H1 (cell line): ENCODE results near the gene TYW1B. TPM values are rescaled to one million over a fixed set of nuclear protein-coding genes. Genes with fewer than 3 reads are reported as not detected.
"Not testable (repeated sequence)": the region's sequence is repeated elsewhere in the genome, so short reads cannot be mapped to it uniquely, and the experiment has no call there.

Experiments
- CTCF ChIA-PET: fragments of 300-600 bp; sonication (Branson Sonifier 250); formaldehyde crosslinking; loops from one replicate; lab custom pipeline; 2021; ENCODE audit not compliant: partially characterized antibody; lab: Charles Lee
- POLR2A ChIA-PET: fragments of 300-600 bp; sonication (Branson Sonifier 250); formaldehyde crosslinking; loops from one replicate; lab custom pipeline; 2021; ENCODE audit warnings: inconsistent platforms; ENCODE audit not compliant: partially characterized antibody; lab: Charles Lee
- DNase-seq, 2 experiments: peaks; one replicate each; pipeline versions ENCODE4 v3.0.0 to v3.0.0-alpha.2; 2010 to 2022; ENCODE audit warnings: low spot score in 2 of 2, low read depth in 1 of 2, mixed read lengths in 1 of 2
- FAIRE-seq: peaks from 2 replicates; lab custom pipeline; 2011; peaks lifted over from hg19 to GRCh38; lab: Jason Lieb, UNC
- H2AFZ ChIP-seq: 2 replicates; pipeline ENCODE4 v1.8.1; 2012; ENCODE audit warnings: low read length, inconsistent platforms
- H2AK5ac ChIP-seq: 2 replicates; pipeline ENCODE4 v1.6.1; 2013; ENCODE audit warnings: low read depth, low read length
- H2BK120ac ChIP-seq: replicated peaks from 2 replicates; pipeline ENCODE3; 2013; ENCODE audit warnings: low read depth, low read length, inconsistent platforms
- H2BK12ac ChIP-seq: 2 replicates; pipeline ENCODE4 v1.6.1; 2013; ENCODE audit warnings: low read depth, low read length
- H2BK15ac ChIP-seq: 2 replicates; pipeline ENCODE4 v1.6.1; 2013; ENCODE audit warnings: low read length
- H2BK20ac ChIP-seq: 2 replicates; pipeline ENCODE4 v1.6.1; 2013; ENCODE audit warnings: low read length
- H2BK5ac ChIP-seq: 2 replicates; pipeline ENCODE4 v1.6.1; 2013; ENCODE audit warnings: low read depth, low read length
- H3K14ac ChIP-seq: 2 replicates; pipeline ENCODE4 v1.6.1; 2013; ENCODE audit warnings: inconsistent platforms; ENCODE audit not compliant: insufficient read length
- H3K18ac ChIP-seq: 2 replicates; pipeline ENCODE4 v1.6.1; 2013; ENCODE audit warnings: low read length; ENCODE audit errors: extremely low read depth
- H3K23ac ChIP-seq: 2 replicates; pipeline ENCODE4 v1.6.1; 2013; ENCODE audit warnings: inconsistent platforms; ENCODE audit not compliant: insufficient read length
- H3K23me2 ChIP-seq: 2 replicates; pipeline ENCODE4 v1.6.1; 2013; ENCODE audit warnings: low read depth, low read length
- H3K27ac ChIP-seq: 2 replicates; pipeline ENCODE4 v1.6.1; 2011; ENCODE audit warnings: low read depth, low read length, inconsistent platforms
- H3K27me3 ChIP-seq, 4 experiments: replicated peaks in 1 of 4; 1 replicate in 1 of 4; 2 replicates in 3 of 4; pipeline versions ENCODE4 v1.6.1 to v1.8.1; 2011 to 2013; ENCODE audit warnings: low read length in 3 of 4, mild to moderate bottlenecking in 3 of 4, inconsistent platforms in 2 of 4, mixed read lengths in 2 of 4, moderate library complexity in 1 of 4; ENCODE audit not compliant: control insufficient read depth in 3 of 4, insufficient read depth in 3 of 4; ENCODE audit errors: extremely low read depth in 1 of 4
- H3K36me3 ChIP-seq, 4 experiments: 2 replicates each; pipeline versions ENCODE4 v1.6.1 to v1.8.1; 2011 to 2013; ENCODE audit warnings: mild to moderate bottlenecking in 4 of 4, low read length in 3 of 4, moderate library complexity in 2 of 4, control low read depth in 1 of 4, inconsistent platforms in 1 of 4; ENCODE audit not compliant: insufficient read depth in 4 of 4, control insufficient read depth in 2 of 4
- H3K4ac ChIP-seq: replicated peaks from 2 replicates; pipeline ENCODE3; 2013; ENCODE audit warnings: low read length, low read depth, mixed read lengths, inconsistent platforms; ENCODE audit not compliant: insufficient read length
- H3K4me1 ChIP-seq, 4 experiments: replicated peaks in 1 of 4; 1 replicate in 1 of 4; 2 replicates in 3 of 4; pipeline versions ENCODE4 v1.6.1 to v1.8.1; 2011 to 2013; ENCODE audit warnings: low read length in 3 of 4, inconsistent platforms in 2 of 4, mixed read lengths in 1 of 4; ENCODE audit not compliant: insufficient read depth in 4 of 4, control insufficient read depth in 3 of 4
- H3K4me2 ChIP-seq, 2 experiments: 2 replicates each; pipeline versions ENCODE4 v1.6.1 to v1.8.1; 2011 to 2013; ENCODE audit warnings: low read depth in 2 of 2, low read length in 2 of 2, control low read depth in 1 of 2, inconsistent platforms in 1 of 2, mild to moderate bottlenecking in 1 of 2; ENCODE audit not compliant: insufficient read depth in 1 of 2
- H3K4me3 ChIP-seq, 4 experiments: fragments of 200-600, 300-600 bp in 1 of 4; sonication (generic), shearing (Covaris generic), sonication (Bioruptor Twin) in 1 of 4; 2 replicates each; pipeline versions ENCODE4 v1.5.1 to v1.8.1; 2011 to 2016; ENCODE audit warnings: low read length in 4 of 4, low read depth in 3 of 4, control low read depth in 2 of 4, inconsistent platforms in 2 of 4, mild to moderate bottlenecking in 2 of 4, mixed read lengths in 1 of 4, moderate library complexity in 1 of 4; ENCODE audit not compliant: insufficient read depth in 2 of 4; ENCODE audit errors: extremely low read depth in 1 of 4
- H3K56ac ChIP-seq: replicated peaks from 2 replicates; pipeline ENCODE3; 2013; ENCODE audit warnings: low read depth, mild to moderate bottlenecking, mixed read lengths, low read length, inconsistent platforms; ENCODE audit not compliant: insufficient read length
- H3K79me1 ChIP-seq: 2 replicates; pipeline ENCODE4 v1.6.1; 2013; ENCODE audit warnings: low read depth, low read length, control low read depth
- H3K79me2 ChIP-seq, 2 experiments: 2 replicates each; pipeline versions ENCODE4 v1.6.1 to v1.8.1; 2012 to 2013; ENCODE audit warnings: low read length in 2 of 2, mild to moderate bottlenecking in 2 of 2, inconsistent platforms in 1 of 2; ENCODE audit not compliant: insufficient read depth in 2 of 2, control insufficient read depth in 1 of 2
- H3K9ac ChIP-seq, 4 experiments: replicated peaks in 1 of 4; 1 replicate in 1 of 4; 2 replicates in 3 of 4; pipeline versions ENCODE4 v1.6.1 to v1.8.1; 2011 to 2013; ENCODE audit warnings: low read depth in 3 of 4, low read length in 3 of 4, control low read depth in 2 of 4, mild to moderate bottlenecking in 2 of 4, moderate library complexity in 2 of 4, inconsistent platforms in 1 of 4; ENCODE audit errors: extremely low read depth in 1 of 4
- H3K9me3 ChIP-seq, 2 experiments: 2 replicates each; pipeline versions ENCODE4 v1.6.1 to v1.8.1; 2012 to 2013; ENCODE audit warnings: mild to moderate bottlenecking in 2 of 2, moderate library complexity in 2 of 2, control low read depth in 1 of 2, inconsistent platforms in 1 of 2, low read depth in 1 of 2, low read length in 1 of 2, mixed read lengths in 1 of 2; ENCODE audit not compliant: insufficient read depth in 2 of 2
- H4K20me1 ChIP-seq, 2 experiments: replicated peaks in 1 of 2; 2 replicates each; pipeline versions ENCODE3 to v1.8.1; 2011 to 2013; ENCODE audit warnings: inconsistent platforms in 2 of 2, low read length in 2 of 2, mild to moderate bottlenecking in 1 of 2; ENCODE audit not compliant: insufficient read depth in 2 of 2, control insufficient read depth in 1 of 2
- H4K5ac ChIP-seq: 2 replicates; pipeline ENCODE4 v1.6.1; 2013; ENCODE audit warnings: low read length, low read depth, mixed read lengths, inconsistent platforms; ENCODE audit not compliant: insufficient read length
- H4K8ac ChIP-seq: 2 replicates; pipeline ENCODE4 v1.8.0; 2013; ENCODE audit warnings: mild to moderate bottlenecking, moderate library complexity, low read length, inconsistent platforms; ENCODE audit not compliant: insufficient read depth; ENCODE audit errors: extremely low read depth
- H4K91ac ChIP-seq: replicated peaks from 2 replicates; pipeline ENCODE3; 2013; ENCODE audit warnings: low read length, mixed read lengths, inconsistent platforms; ENCODE audit not compliant: insufficient read length
- WGBS, 2 experiments: shearing (Covaris generic) in 1 of 2; methylation state at CpG; one replicate each; pipeline versions ENCODE4 v1.1.6 to v1.1.7; 2013 to 2015; ENCODE audit warnings: low lambda C conversion rate in 2 of 2, mixed read lengths in 2 of 2, inconsistent platforms in 1 of 2, low coverage in 1 of 2, missing lambda C conversion rate in 1 of 2; ENCODE audit not compliant: insufficient replicate concordance in 2 of 2, insufficient coverage in 1 of 2, insufficient read length in 1 of 2; ENCODE audit errors: extremely low coverage in 1 of 2, missing lambda C conversion rate in 1 of 2; 5-methylcytosine and 5-hydroxymethylcytosine counted together
- polyA plus RNA-seq, 7 experiments: library from polyadenylated mRNA; depleted of rRNA in 3 of 7; stranded (reverse) in 5 of 7; unstranded in 2 of 7; fragments of >200 nt in 5 of 7; fragments of 200-250 nt in 2 of 7; gene quantifications; 1 replicate in 5 of 7; 2 replicates in 1 of 7; 4 replicates in 1 of 7; pipeline versions ENCODE4 v1.2.1 to v1.2.3, GENCODE V29; 2011 to 2013; ENCODE audit warnings: missing spikeins in 2 of 7, mixed read lengths in 2 of 7
- total RNA-seq: library from RNA; stranded (reverse); fragmentation: NEBNext Ultra II Directional; extraction: Animal tissue kit (Norgen Biotek cat#: 25700); gene quantifications from 2 replicates; pipeline ENCODE4 v1.2.1, GENCODE V29; 2021

TYW1B gene
- total and polyA plus RNA-seq, 2 of the 8 experiments (the other 6 are each of a cell fraction or from before 2014, with no cell fraction given) = 6.8 to 12.6 TPM

- H4K20me1 ChIP-seq, H3K4me3 ChIP-seq, H3K4me2 ChIP-seq, H3K23me2 ChIP-seq, H2BK20ac ChIP-seq, H4K5ac ChIP-seq, H2BK5ac ChIP-seq, H3K27me3 ChIP-seq, H3K27ac ChIP-seq, H3K36me3 ChIP-seq, DNase-seq, H2BK15ac ChIP-seq, H3K56ac ChIP-seq, H3K4ac ChIP-seq, POLR2A ChIA-PET, H3K4me1 ChIP-seq, H3K23ac ChIP-seq, H3K9ac ChIP-seq, H2AK5ac ChIP-seq, H3K79me1 ChIP-seq, H2BK12ac ChIP-seq, H2AFZ ChIP-seq, H3K9me3 ChIP-seq, FAIRE-seq, H2BK120ac ChIP-seq, H3K79me2 ChIP-seq, H4K91ac ChIP-seq, H4K8ac ChIP-seq, H3K18ac ChIP-seq, H3K14ac ChIP-seq: not testable (repeated sequence)
- 83% methylated on average over 1 of the region's 4 CpGs; no CpG with 5 or more reads in 1 of the 2 experiments for WGBS, 2 experiments
- CTCF ChIA-PET = interaction anchor here (0.8 kb wide), 1 partner anchor 874 kb away, joined by 3 read pairs; no protein-coding TSS in a partner anchor
Observed at GRCh38 chr7:72625721-72626423, 202.1 kb downstream of the TYW1B start.
